Coronary artery (tissue), 2 donors: ENCODE results near the gene IKBIP.

Source experiments
- DNase-seq: peaks from one replicate; pipeline ENCODE4 v3.0.0-alpha.2; 2017; ENCODE audit warnings: low spot score
- H3K27ac ChIP-seq, 2 donors: fragments of 200-600 bp; sonication (generic); one replicate each; pipeline ENCODE4 v1.5.1; 2016 to 2019
- H3K4me3 ChIP-seq: fragments of 200-600 bp; sonication (generic); 2 replicates; pipeline ENCODE4 v1.5.1; 2016; ENCODE audit warnings: mild to moderate bottlenecking, moderate library complexity
- CTCF ChIP-seq: fragments of 200-600 bp; sonication (generic); IDR thresholded peaks from one replicate; pipeline ENCODE4 v1.5.1; 2019; ENCODE audit warnings: antibody characterized with exemption

The IKBIP gene, protein sequence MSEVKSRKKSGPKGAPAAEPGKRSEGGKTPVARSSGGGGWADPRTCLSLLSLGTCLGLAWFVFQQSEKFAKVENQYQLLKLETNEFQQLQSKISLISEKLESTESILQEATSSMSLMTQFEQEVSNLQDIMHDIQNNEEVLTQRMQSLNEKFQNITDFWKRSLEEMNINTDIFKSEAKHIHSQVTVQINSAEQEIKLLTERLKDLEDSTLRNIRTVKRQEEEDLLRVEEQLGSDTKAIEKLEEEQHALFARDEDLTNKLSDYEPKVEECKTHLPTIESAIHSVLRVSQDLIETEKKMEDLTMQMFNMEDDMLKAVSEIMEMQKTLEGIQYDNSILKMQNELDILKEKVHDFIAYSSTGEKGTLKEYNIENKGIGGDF

DNA sequence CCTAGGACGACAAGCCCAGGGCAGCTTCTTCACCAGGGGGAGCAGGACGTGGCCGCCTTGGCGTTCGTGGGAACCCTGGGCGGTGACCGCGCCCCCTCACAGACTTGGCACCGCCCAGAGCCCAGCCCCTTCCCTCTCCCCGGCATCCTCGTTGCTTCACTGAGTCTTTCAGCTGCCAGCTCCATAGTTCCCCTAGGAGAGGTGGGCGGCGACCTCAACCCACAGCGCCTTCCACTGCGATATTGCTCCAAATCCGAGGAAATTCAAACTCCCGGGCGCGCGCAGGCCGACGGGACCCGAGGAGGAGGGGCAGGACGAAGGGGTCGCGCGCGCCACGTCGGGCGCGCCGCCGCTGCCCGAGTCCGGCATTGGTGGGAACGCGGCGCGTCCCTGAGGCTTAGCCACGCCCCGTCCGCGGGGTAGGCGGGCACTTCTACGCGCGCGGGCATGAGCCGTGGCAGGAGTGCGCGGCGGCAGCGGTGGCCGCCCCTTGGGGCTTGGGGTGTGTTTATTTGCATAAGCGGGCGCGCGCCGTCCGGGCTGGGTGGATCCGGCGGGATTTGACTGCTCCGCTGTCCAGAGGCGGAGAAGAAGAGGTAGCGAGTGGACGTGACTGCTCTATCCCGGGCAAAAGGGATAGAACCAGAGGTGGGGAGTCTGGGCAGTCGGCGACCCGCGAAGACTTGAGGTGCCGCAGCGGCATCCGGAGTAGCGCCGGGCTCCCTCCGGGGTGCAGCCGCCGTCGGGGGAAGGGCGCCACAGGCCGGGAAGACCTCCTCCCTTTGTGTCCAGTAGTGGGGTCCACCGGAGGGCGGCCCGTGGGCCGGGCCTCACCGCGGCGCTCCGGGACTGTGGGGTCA lies at the start of gene IKBIP, which contains the start of gene APAF1:
Gene IKBIP (minus strand): TSS at position 77 of the 860 bp plus-strand sequence. CDS start 87 bp downstream, outside the sequence.
Gene APAF1 (plus strand): TSS at position 579 of the 860 bp plus-strand sequence. CDS start 3,070 bp downstream, outside the sequence.
- no peak for TF ChIP-seq CTCF
- DNase-seq = peak; percentile 97
- Histone ChIP-seq H3K27ac (peak within 1 kb of the TSS; percentile 81 to 88), H3K4me3 (peak within 1 kb of the TSS; percentile 78)

DNA sequence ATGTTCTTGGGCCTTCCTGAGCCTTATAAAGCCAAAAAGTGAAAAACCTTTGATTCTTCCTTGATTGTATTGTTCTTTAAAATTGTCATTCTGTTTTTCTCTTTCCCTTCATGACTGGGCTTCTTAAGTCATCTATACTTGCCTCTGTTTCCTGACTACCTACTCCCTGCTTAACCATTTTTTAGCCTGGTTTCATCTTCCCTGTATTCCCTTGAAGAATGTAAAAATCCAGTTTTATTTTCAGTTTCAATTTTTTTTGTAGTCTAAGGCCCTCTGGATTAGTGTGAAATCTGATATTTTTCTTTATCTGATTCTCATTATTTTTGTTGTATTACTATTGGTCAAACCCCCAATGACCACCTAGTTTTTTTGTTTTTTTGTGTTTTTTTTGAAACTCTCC lies 46.8 kb upstream of the IKBIP start:
- no peak for DNase-seq
- Histone ChIP-seq H3K27ac (no peak overlapping the region), H3K4me3 (no peak overlapping the region)
- no peak for TF ChIP-seq CTCF

DNA sequence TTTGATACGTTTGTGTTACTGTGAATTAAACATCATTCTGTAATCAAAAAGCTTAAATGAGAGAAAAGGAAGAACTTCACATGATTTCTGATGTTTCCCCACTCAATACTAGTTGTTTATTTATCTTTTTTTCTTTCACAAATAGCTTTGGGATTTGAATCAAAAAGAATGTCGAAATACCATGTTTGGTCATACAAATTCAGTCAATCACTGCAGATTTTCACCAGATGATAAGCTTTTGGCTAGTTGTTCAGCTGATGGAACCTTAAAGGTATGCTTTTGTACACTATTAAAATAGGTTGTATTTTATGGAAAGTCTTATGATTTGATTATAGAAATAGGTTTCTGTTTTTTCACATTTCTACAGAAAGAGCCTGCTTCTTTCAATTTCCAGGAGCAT lies 42.0 kb upstream of the IKBIP start:
- DNase-seq = no peak
- no peak for TF ChIP-seq CTCF
- no peak overlapping the region for H3K4me3 ChIP-seq
- no peak overlapping the region for H3K27ac ChIP-seq

GRCh38 chr12:98684199-98684598 lies 39.6 kb upstream of the IKBIP start:
- no peak overlapping the region for H3K4me3 ChIP-seq
- TF ChIP-seq CTCF = no peak
- no peak overlapping the region for H3K27ac ChIP-seq
- no peak for DNase-seq

DNA sequence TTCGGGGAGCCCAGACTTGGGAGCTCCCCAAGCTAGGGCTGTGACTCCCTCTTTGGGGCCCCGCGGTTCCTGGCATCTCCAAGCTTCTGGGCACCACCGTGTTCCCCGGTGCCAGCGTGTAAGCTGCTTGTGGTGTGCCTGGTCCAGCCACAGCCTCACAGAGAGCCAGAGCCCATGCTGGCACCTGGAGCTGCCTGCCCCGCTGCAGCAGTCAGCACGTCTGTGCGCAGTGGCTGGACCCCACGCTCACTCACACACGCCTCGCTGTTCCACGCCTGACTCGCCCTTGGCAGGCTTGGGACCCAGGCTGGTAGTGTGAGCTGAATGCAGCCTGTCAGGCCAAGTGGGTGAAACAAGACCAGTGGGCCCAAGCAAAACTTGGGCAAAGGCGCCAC lies 35.0 kb upstream of the IKBIP start:
- H3K4me3 ChIP-seq = no peak overlapping the region
- no peak for DNase-seq
- no peak for TF ChIP-seq CTCF
- H3K27ac ChIP-seq = no peak overlapping the region

GRCh38 chr12:98678946-98679610 lies 34.5 kb upstream of the IKBIP start:
- H3K4me3 ChIP-seq = no peak overlapping the region
- no peak for TF ChIP-seq CTCF
- DNase-seq = no peak
- no peak overlapping the region for H3K27ac ChIP-seq
